ENCODE data around the gene ZNF644. TPM values are rescaled to one million over a fixed set of nuclear protein-coding genes. Genes with fewer than 3 reads are reported as not detected.
A peak's percentile ranks its signal among the peaks of the same experiment; 100 is the strongest.

Gene ZNF644
- total and polyA plus RNA-seq, 5 donors from 2014 or later, result 46.9 to 139 (median 52.9) TPM

GRCh38 chr1:91012196-91012595, 9.6 kb downstream of the ZNF644 start:
- Histone ChIP-seq H3K9me3 (ENCODE audit: control insufficient read depth in 2 of 2, low read length in 2 of 2) (no peaks in the 10 kb centered on the region), H3K27ac (ENCODE audit: insufficient read depth, low read length, poor library complexity, severe bottlenecking) (no peak overlapping the region), H3K4me1 (ENCODE audit: control insufficient read depth, insufficient read depth, low read length, poor library complexity, severe bottlenecking) (peaks cover 38% of the 10 kb centered on the region), H3K36me3 (ENCODE audit: control insufficient read depth, insufficient read depth, low read length) (peaks cover 2% of the 10 kb centered on the region), H3K4me3 (ENCODE audit: low read depth, low read length) (peak overlapping the region; percentile 4), H3K27me3 (ENCODE audit: control insufficient read depth, insufficient read depth, low read length) (no peaks in the 10 kb centered on the region)
- no peak overlapping the region for H3K27ac Mint-ChIP-seq
- DNase-seq, result no peak
- H3K4me1 Mint-ChIP-seq, result peaks cover 63 to 82% (median 69%) of the 10 kb centered on the region in 4 donors
- ATAC-seq (ENCODE audit: low read depth in 2 of 2), result no peak
- H3K4me3 Mint-ChIP-seq, result peak overlapping the region in 2 of 4 donors; percentile 4 to 23
- H3K36me3 Mint-ChIP-seq, result peaks cover 7% of the 10 kb centered on the region
- H3K9me3 Mint-ChIP-seq, result peaks cover 0 to 1% (median 0%) of the 10 kb centered on the region in 7 donors
- H3K27me3 Mint-ChIP-seq, result no peaks in the 10 kb centered on the region

GRCh38 chr1:91011726-91012125, 10.1 kb downstream of the ZNF644 start:
- ATAC-seq (ENCODE audit: low read depth in 2 of 2) (no peak), DNase-seq (no peak)
- Histone ChIP-seq H3K4me1 (ENCODE audit: control insufficient read depth, insufficient read depth, low read length, poor library complexity, severe bottlenecking) (peaks cover 34% of the 10 kb centered on the region), H3K27ac (ENCODE audit: insufficient read depth, low read length, poor library complexity, severe bottlenecking) (no peak overlapping the region), H3K36me3 (ENCODE audit: control insufficient read depth, insufficient read depth, low read length) (peaks cover 2% of the 10 kb centered on the region), H3K9me3 (ENCODE audit: control insufficient read depth in 2 of 2, low read length in 2 of 2) (no peaks in the 10 kb centered on the region), H3K4me3 (ENCODE audit: low read depth, low read length) (no peak overlapping the region), H3K27me3 (ENCODE audit: control insufficient read depth, insufficient read depth, low read length) (no peaks in the 10 kb centered on the region)
- H3K27me3 Mint-ChIP-seq, result no peaks in the 10 kb centered on the region
- H3K4me3 Mint-ChIP-seq, result peak overlapping the region in 1 of 4 donors; percentile 4
- H3K27ac Mint-ChIP-seq, result no peak overlapping the region
- peaks cover 0 to 3% (median 0%) of the 10 kb centered on the region in 7 donors for H3K9me3 Mint-ChIP-seq
- peaks cover 7% of the 10 kb centered on the region for H3K36me3 Mint-ChIP-seq
- H3K4me1 Mint-ChIP-seq, result peaks cover 66 to 80% (median 69%) of the 10 kb centered on the region in 4 donors

GRCh38 chr1:91007827-91008226, 14.0 kb downstream of the ZNF644 start:
- Histone ChIP-seq H3K9me3 (ENCODE audit: control insufficient read depth in 2 of 2, low read length in 2 of 2) (no peaks in the 10 kb centered on the region), H3K4me1 (ENCODE audit: control insufficient read depth, insufficient read depth, low read length, poor library complexity, severe bottlenecking) (peaks cover 20% of the 10 kb centered on the region), H3K27me3 (ENCODE audit: control insufficient read depth, insufficient read depth, low read length) (no peaks in the 10 kb centered on the region), H3K27ac (ENCODE audit: insufficient read depth, low read length, poor library complexity, severe bottlenecking) (no peak overlapping the region), H3K4me3 (ENCODE audit: low read depth, low read length) (no peak overlapping the region), H3K36me3 (ENCODE audit: control insufficient read depth, insufficient read depth, low read length) (no peaks in the 10 kb centered on the region)
- ATAC-seq (ENCODE audit: low read depth in 2 of 2) (no peak), DNase-seq (no peak)
- Mint-ChIP-seq H3K27ac (no peak overlapping the region), H3K4me1 (peaks cover 66 to 79% (median 68%) of the 10 kb centered on the region in 4 donors), H3K27me3 (no peaks in the 10 kb centered on the region), H3K9me3 (peaks cover 0 to 6% (median 5%) of the 10 kb centered on the region in 7 donors), H3K36me3 (peaks cover 17% of the 10 kb centered on the region), H3K4me3 (peak overlapping the region in 2 of 4 donors; percentile 35 to 50)

GRCh38 chr1:91007092-91007491, 14.7 kb downstream of the ZNF644 start:
- Histone ChIP-seq H3K4me1 (ENCODE audit: control insufficient read depth, insufficient read depth, low read length, poor library complexity, severe bottlenecking) (peaks cover 15% of the 10 kb centered on the region), H3K27ac (ENCODE audit: insufficient read depth, low read length, poor library complexity, severe bottlenecking) (no peak overlapping the region), H3K36me3 (ENCODE audit: control insufficient read depth, insufficient read depth, low read length) (no peaks in the 10 kb centered on the region), H3K9me3 (ENCODE audit: control insufficient read depth in 2 of 2, low read length in 2 of 2) (no peaks in the 10 kb centered on the region), H3K27me3 (ENCODE audit: control insufficient read depth, insufficient read depth, low read length) (no peaks in the 10 kb centered on the region), H3K4me3 (ENCODE audit: low read depth, low read length) (no peak overlapping the region)
- Mint-ChIP-seq H3K27me3 (no peaks in the 10 kb centered on the region), H3K9me3 (peaks cover 0 to 7% (median 5%) of the 10 kb centered on the region in 7 donors), H3K4me1 (peaks cover 59 to 79% (median 64%) of the 10 kb centered on the region in 4 donors), H3K4me3 (peak overlapping the region in 1 of 4 donors; percentile 36), H3K27ac (no peak overlapping the region), H3K36me3 (peaks cover 21% of the 10 kb centered on the region)
- no peak for ATAC-seq (ENCODE audit: low read depth in 2 of 2)
- DNase-seq, result no peak

GRCh38 chr1:91006113-91006908, 15.5 kb downstream of the ZNF644 start:
- Histone ChIP-seq H3K4me1 (ENCODE audit: control insufficient read depth, insufficient read depth, low read length, poor library complexity, severe bottlenecking) (peaks cover 15% of the 10 kb centered on the region), H3K9me3 (ENCODE audit: control insufficient read depth in 2 of 2, low read length in 2 of 2) (no peaks in the 10 kb centered on the region), H3K27ac (ENCODE audit: insufficient read depth, low read length, poor library complexity, severe bottlenecking) (no peak overlapping the region), H3K27me3 (ENCODE audit: control insufficient read depth, insufficient read depth, low read length) (no peaks in the 10 kb centered on the region), H3K36me3 (ENCODE audit: control insufficient read depth, insufficient read depth, low read length) (no peaks in the 10 kb centered on the region), H3K4me3 (ENCODE audit: low read depth, low read length) (no peak overlapping the region)
- H3K27me3 Mint-ChIP-seq, result no peaks in the 10 kb centered on the region
- peaks cover 0 to 11% (median 6%) of the 10 kb centered on the region in 7 donors for H3K9me3 Mint-ChIP-seq
- peak overlapping the region in 1 of 3 donors; percentile 0 for H3K27ac Mint-ChIP-seq
- peaks cover 27% of the 10 kb centered on the region for H3K36me3 Mint-ChIP-seq
- no peak for DNase-seq
- H3K4me3 Mint-ChIP-seq, result peak overlapping the region in 3 of 4 donors; percentile 3 to 36 (median 6)
- ATAC-seq (ENCODE audit: low read depth in 2 of 2), result no peak
- peaks cover 59 to 79% (median 64%) of the 10 kb centered on the region in 4 donors for H3K4me1 Mint-ChIP-seq

- DNase-seq (no peak), ATAC-seq (ENCODE audit: low read depth in 2 of 2) (no peak)
- Mint-ChIP-seq H3K27me3 (no peaks in the 10 kb centered on the region), H3K4me1 (peaks cover 59 to 80% (median 64%) of the 10 kb centered on the region in 4 donors), H3K36me3 (peaks cover 32% of the 10 kb centered on the region), H3K4me3 (peak overlapping the region in 1 of 4 donors; percentile 8), H3K27ac (peak overlapping the region in 1 of 3 donors; percentile 65), H3K9me3 (peaks cover 0 to 11% (median 6%) of the 10 kb centered on the region in 7 donors)
- Histone ChIP-seq H3K36me3 (ENCODE audit: control insufficient read depth, insufficient read depth, low read length) (no peaks in the 10 kb centered on the region), H3K4me3 (ENCODE audit: low read depth, low read length) (peak overlapping the region; percentile 35), H3K27ac (ENCODE audit: insufficient read depth, low read length, poor library complexity, severe bottlenecking) (no peak overlapping the region), H3K9me3 (ENCODE audit: control insufficient read depth in 2 of 2, low read length in 2 of 2) (no peaks in the 10 kb centered on the region), H3K27me3 (ENCODE audit: control insufficient read depth, insufficient read depth, low read length) (no peaks in the 10 kb centered on the region), H3K4me1 (ENCODE audit: control insufficient read depth, insufficient read depth, low read length, poor library complexity, severe bottlenecking) (peaks cover 15% of the 10 kb centered on the region)
Observed at GRCh38 chr1:91005285-91005684, 16.6 kb downstream of the ZNF644 start.

GRCh38 chr1:91004145-91004544, 17.7 kb downstream of the ZNF644 start:
- H3K4me3 Mint-ChIP-seq, result no peak overlapping the region
- peak overlapping the region; percentile 14 for H3K4me3 ChIP-seq (ENCODE audit: low read depth, low read length)
- no peaks in the 10 kb centered on the region for H3K9me3 ChIP-seq (ENCODE audit: control insufficient read depth in 2 of 2, low read length in 2 of 2)
- peaks cover 13% of the 10 kb centered on the region for H3K4me1 ChIP-seq (ENCODE audit: control insufficient read depth, insufficient read depth, low read length, poor library complexity, severe bottlenecking)
- H3K27me3 ChIP-seq (ENCODE audit: control insufficient read depth, insufficient read depth, low read length), result no peaks in the 10 kb centered on the region
- H3K4me1 Mint-ChIP-seq, result peaks cover 59 to 83% (median 67%) of the 10 kb centered on the region in 4 donors
- peaks cover 36% of the 10 kb centered on the region for H3K36me3 Mint-ChIP-seq
- no peaks in the 10 kb centered on the region for H3K36me3 ChIP-seq (ENCODE audit: control insufficient read depth, insufficient read depth, low read length)
- peaks cover 0 to 11% (median 6%) of the 10 kb centered on the region in 7 donors for H3K9me3 Mint-ChIP-seq
- ATAC-seq (ENCODE audit: low read depth in 2 of 2) (no peak), DNase-seq (no peak)
- H3K27me3 Mint-ChIP-seq, result no peaks in the 10 kb centered on the region
- no peak overlapping the region for H3K27ac Mint-ChIP-seq
- H3K27ac ChIP-seq (ENCODE audit: insufficient read depth, low read length, poor library complexity, severe bottlenecking), result no peak overlapping the region
